Measurements from ENCODE around the gene NPBWR2.

- TF ChIP-seq CTCF (IDR thresholded peaks at IDR 0.05) (no peak), POLR2A (IDR thresholded peaks at IDR 0.05) (no peak)
These were observed 8.0 kb upstream of the NPBWR2 start for GRCh38 chr20:64115171-64115911.

All from right lobe of liver (tissue), 4 donors.